Ectodermal cell (in vitro differentiated cells): ENCODE results near the gene CUEDC1.

Experiments
- H3K27ac ChIP-seq: 2 replicates; pipeline ENCODE4 v1.7.0; 2013; ENCODE audit warnings: mild to moderate bottlenecking, low read depth, low read length; ENCODE audit not compliant: insufficient read depth, poor library complexity, severe bottlenecking
- H3K27me3 ChIP-seq: 2 replicates; pipeline ENCODE4 v1.7.0; 2013; ENCODE audit warnings: mild to moderate bottlenecking, low read length; ENCODE audit not compliant: insufficient read depth, control insufficient read depth, poor library complexity, severe bottlenecking
- H3K36me3 ChIP-seq: one replicate; pipeline ENCODE4 v1.7.0; 2013; ENCODE audit warnings: low read length; ENCODE audit not compliant: control insufficient read depth, insufficient read depth
- H3K4me1 ChIP-seq: one replicate; pipeline ENCODE4 v1.7.0; 2013; ENCODE audit warnings: low read length; ENCODE audit not compliant: control insufficient read depth, insufficient read depth
- H3K4me3 ChIP-seq: 2 replicates; pipeline ENCODE4 v1.7.0; 2013; ENCODE audit warnings: low read depth, low read length, control low read depth; ENCODE audit not compliant: insufficient read depth
- H3K9me3 ChIP-seq: 2 replicates; pipeline ENCODE4 v1.7.0; 2013; ENCODE audit warnings: mild to moderate bottlenecking, low read length, moderate library complexity; ENCODE audit not compliant: control insufficient read depth
- WGBS, 2 experiments: methylation state at CpG; one replicate each; pipeline ENCODE4 v1.1.7; 2013; ENCODE audit warnings: missing lambda C conversion rate in 2 of 2; 5-methylcytosine and 5-hydroxymethylcytosine counted together

The CUEDC1 gene

GRCh38 chr17:57915985-57916757, 39.0 kb downstream of the CUEDC1 start:
- no peaks in the 10 kb centered on the region for H3K36me3 ChIP-seq
- no peak overlapping the region for H3K4me3 ChIP-seq
- H3K4me1 ChIP-seq: peaks cover 79% of the 10 kb centered on the region
- H3K9me3 ChIP-seq: no peaks in the 10 kb centered on the region
- no peaks in the 10 kb centered on the region for H3K27me3 ChIP-seq
- H3K27ac ChIP-seq: peak overlapping the region; percentile 97
- 20 to 26% methylated on average over 19 of the region's 19 CpGs for WGBS, 2 experiments

GRCh38 chr17:57915544-57915943, 39.7 kb downstream of the CUEDC1 start:
- Histone ChIP-seq H3K36me3 (no peaks in the 10 kb centered on the region), H3K27me3 (no peaks in the 10 kb centered on the region), H3K4me1 (peaks cover 80% of the 10 kb centered on the region), H3K9me3 (no peaks in the 10 kb centered on the region), H3K27ac (peak overlapping the region; percentile 97), H3K4me3 (no peak overlapping the region)
- WGBS, 2 experiments: 56 to 59% methylated on average over 9 of the region's 9 CpGs

GRCh38 chr17:57914273-57915142, 40.7 kb downstream of the CUEDC1 start:
- Histone ChIP-seq H3K36me3 (no peaks in the 10 kb centered on the region), H3K27me3 (no peaks in the 10 kb centered on the region), H3K4me3 (no peak overlapping the region), H3K4me1 (peaks cover 77% of the 10 kb centered on the region), H3K9me3 (no peaks in the 10 kb centered on the region), H3K27ac (no peak overlapping the region)
- WGBS, 2 experiments: 83 to 86% methylated on average over 4 to 5 of the region's 5 CpGs

- H3K27me3 ChIP-seq: no peaks in the 10 kb centered on the region
- 81 to 83% methylated on average over 7 of the region's 7 CpGs for WGBS, 2 experiments
- H3K36me3 ChIP-seq: no peaks in the 10 kb centered on the region
- no peak overlapping the region for H3K27ac ChIP-seq
- no peak overlapping the region for H3K4me3 ChIP-seq
- H3K9me3 ChIP-seq: no peaks in the 10 kb centered on the region
- peaks cover 79% of the 10 kb centered on the region for H3K4me1 ChIP-seq
Measured at GRCh38 chr17:57913575-57914272, 41.5 kb downstream of the CUEDC1 start.

- Histone ChIP-seq H3K36me3 (no peaks in the 10 kb centered on the region), H3K27ac (peak overlapping the region; percentile 73), H3K27me3 (no peaks in the 10 kb centered on the region), H3K4me1 (peaks cover 67% of the 10 kb centered on the region), H3K9me3 (no peaks in the 10 kb centered on the region), H3K4me3 (no peak overlapping the region)
- 58 to 65% methylated on average over 13 of the region's 13 CpGs for WGBS, 2 experiments
Measured at GRCh38 chr17:57911834-57912673, 43.2 kb downstream of the CUEDC1 start.

- no peak overlapping the region for H3K27ac ChIP-seq
- H3K4me3 ChIP-seq: no peak overlapping the region
- peaks cover 58% of the 10 kb centered on the region for H3K4me1 ChIP-seq
- WGBS, 2 experiments: 83 to 86% methylated on average over 11 of the region's 11 CpGs
- H3K27me3 ChIP-seq: no peaks in the 10 kb centered on the region
- H3K36me3 ChIP-seq: no peaks in the 10 kb centered on the region
- no peaks in the 10 kb centered on the region for H3K9me3 ChIP-seq
Measured at GRCh38 chr17:57910462-57911420, 44.5 kb downstream of the CUEDC1 start.

GRCh38 chr17:57909551-57909950, 45.7 kb downstream of the CUEDC1 start:
- Histone ChIP-seq H3K4me3 (no peak overlapping the region), H3K27ac (no peak overlapping the region), H3K4me1 (peaks cover 56% of the 10 kb centered on the region), H3K27me3 (no peaks in the 10 kb centered on the region), H3K9me3 (no peaks in the 10 kb centered on the region), H3K36me3 (no peaks in the 10 kb centered on the region)
- WGBS, 2 experiments: 69 to 78% methylated on average over 5 of the region's 5 CpGs

GRCh38 chr17:57908278-57908677, 46.9 kb downstream of the CUEDC1 start:
- no peaks in the 10 kb centered on the region for H3K9me3 ChIP-seq
- no peaks in the 10 kb centered on the region for H3K36me3 ChIP-seq
- H3K4me3 ChIP-seq: no peak overlapping the region
- no peak overlapping the region for H3K27ac ChIP-seq
- H3K27me3 ChIP-seq: no peaks in the 10 kb centered on the region
- WGBS, 2 experiments: 94 to 96% methylated on average over 6 of the region's 6 CpGs
- H3K4me1 ChIP-seq: peaks cover 50% of the 10 kb centered on the region

GRCh38 chr17:57906910-57907309, 48.3 kb downstream of the CUEDC1 start:
- Histone ChIP-seq H3K27me3 (no peaks in the 10 kb centered on the region), H3K36me3 (no peaks in the 10 kb centered on the region), H3K27ac (peak overlapping the region; percentile 88), H3K4me3 (no peak overlapping the region), H3K9me3 (no peaks in the 10 kb centered on the region), H3K4me1 (peaks cover 40% of the 10 kb centered on the region)
- WGBS, 2 experiments: 64 to 65% methylated on average over 7 of the region's 7 CpGs
